Vagina (tissue), 2 donors: ENCODE measurements around the gene ALOX15B. TPM values are rescaled to one million over a fixed set of nuclear protein-coding genes. Genes with fewer than 3 reads are reported as not detected.

Experiments used
- DNase-seq, 2 donors: peaks; one replicate each; pipeline ENCODE4 v3.0.0-alpha.2; 2017; ENCODE audit errors: extremely low spot score in 2 of 2
- H3K27ac ChIP-seq: fragments of 200-600 bp; sonication (generic); one replicate; pipeline ENCODE4 v1.5.1; 2019
- H3K27me3 ChIP-seq: fragments of 200-600 bp; sonication (generic); one replicate; pipeline ENCODE4 v1.5.1; 2019
- H3K36me3 ChIP-seq, 2 donors: fragments of 200-600 bp; sonication (generic); one replicate each; pipeline ENCODE4 v1.5.1; 2017 to 2019
- H3K4me1 ChIP-seq: fragments of 200-600 bp; sonication (generic); one replicate; pipeline ENCODE4 v1.5.1; 2019
- H3K4me3 ChIP-seq, 2 donors: fragments of 200-600 bp; sonication (generic); 1 replicate in 1 of 2; 2 replicates in 1 of 2; pipeline ENCODE4 v1.5.1; 2016 to 2019
- H3K9me3 ChIP-seq: fragments of 200-600 bp; sonication (generic); one replicate; pipeline ENCODE4 v1.5.1; 2019
- POLR2A ChIP-seq, 2 donors: fragments of 450-650 bp; IDR thresholded peaks; one replicate each; pipeline ENCODE4 v1.6.1; 2017; ENCODE audit warnings: antibody characterized with exemption in 2 of 2, mild to moderate bottlenecking in 2 of 2, moderate library complexity in 2 of 2
- POLR2AphosphoS5 ChIP-seq, 2 donors: sonication (generic); formaldehyde crosslinking; IDR thresholded peaks; one replicate each; pipeline ENCODE4 v1.9.0; 2017; ENCODE audit warnings: antibody characterized with exemption in 2 of 2, mild to moderate bottlenecking in 2 of 2, low read depth in 1 of 2; ENCODE audit not compliant: insufficient read depth in 1 of 2
- intact Hi-C: fragments of 100-400 bp; cut with DNase I; formaldehyde crosslinking; loops from one replicate; pipeline ENCODE4 v1.15.1; 2023
- total RNA-seq: library from RNA; depleted of rRNA; stranded (reverse); fragments of >200 nt; gene quantifications from one replicate; pipeline ENCODE4 v1.2.3, GENCODE V29; 2016
- TF ChIP-seq, protein P1 (sequence below), 3 experiments: fragments of 450-650 bp in 2 of 3; fragments of 200-600 bp in 1 of 3; sonication (generic) in 1 of 3; IDR thresholded peaks; one replicate each; pipeline ENCODE4 v1.5.1; 2017 to 2019; ENCODE audit warnings: antibody characterized with exemption in 3 of 3, mild to moderate bottlenecking in 2 of 3, moderate library complexity in 2 of 3

The ALOX15B gene
- total RNA-seq, 1 donor from 2014 or later, result 28.7 TPM

DNA sequence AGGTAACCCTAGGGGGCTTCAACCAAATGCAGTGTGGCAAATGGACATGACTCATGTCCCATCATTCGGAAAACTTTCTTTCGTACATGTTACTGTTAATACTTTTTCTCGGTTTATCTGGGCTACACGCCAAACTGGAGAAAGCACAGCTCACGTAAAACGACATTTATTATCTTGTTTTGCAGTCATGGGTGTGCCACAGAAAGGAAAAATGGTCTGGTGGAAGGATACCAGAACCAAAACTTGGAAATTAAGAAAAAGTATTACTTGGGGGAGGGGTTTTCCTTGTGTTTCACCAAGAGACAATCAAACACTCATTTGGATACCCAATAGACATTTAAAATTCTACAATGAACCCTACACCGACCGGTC, 23.6 kb downstream of the ALOX15B start:
- no peaks in the 10 kb centered on the region for H3K36me3 ChIP-seq
- no peaks in the 10 kb centered on the region for H3K9me3 ChIP-seq
- H3K27me3 ChIP-seq, result no peaks in the 10 kb centered on the region
- no peak overlapping the region for H3K27ac ChIP-seq
- peak overlapping the region; percentile 18 to 29 for H3K4me3 ChIP-seq
- intact Hi-C loops, result no loop called here
- DNase-seq, result no peak
- peaks cover 26% of the 10 kb centered on the region for H3K4me1 ChIP-seq
- TF ChIP-seq POLR2AphosphoS5 (IDR thresholded peaks at IDR 0.05; ENCODE audit: insufficient read depth in 1 of 2, low read depth in 1 of 2), result no peak
- TF ChIP-seq POLR2A (IDR thresholded peaks at IDR 0.05), result no peak
- TF ChIP-seq, protein P1, sequence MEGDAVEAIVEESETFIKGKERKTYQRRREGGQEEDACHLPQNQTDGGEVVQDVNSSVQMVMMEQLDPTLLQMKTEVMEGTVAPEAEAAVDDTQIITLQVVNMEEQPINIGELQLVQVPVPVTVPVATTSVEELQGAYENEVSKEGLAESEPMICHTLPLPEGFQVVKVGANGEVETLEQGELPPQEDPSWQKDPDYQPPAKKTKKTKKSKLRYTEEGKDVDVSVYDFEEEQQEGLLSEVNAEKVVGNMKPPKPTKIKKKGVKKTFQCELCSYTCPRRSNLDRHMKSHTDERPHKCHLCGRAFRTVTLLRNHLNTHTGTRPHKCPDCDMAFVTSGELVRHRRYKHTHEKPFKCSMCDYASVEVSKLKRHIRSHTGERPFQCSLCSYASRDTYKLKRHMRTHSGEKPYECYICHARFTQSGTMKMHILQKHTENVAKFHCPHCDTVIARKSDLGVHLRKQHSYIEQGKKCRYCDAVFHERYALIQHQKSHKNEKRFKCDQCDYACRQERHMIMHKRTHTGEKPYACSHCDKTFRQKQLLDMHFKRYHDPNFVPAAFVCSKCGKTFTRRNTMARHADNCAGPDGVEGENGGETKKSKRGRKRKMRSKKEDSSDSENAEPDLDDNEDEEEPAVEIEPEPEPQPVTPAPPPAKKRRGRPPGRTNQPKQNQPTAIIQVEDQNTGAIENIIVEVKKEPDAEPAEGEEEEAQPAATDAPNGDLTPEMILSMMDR (IDR thresholded peaks at IDR 0.05), result no peak

DNA sequence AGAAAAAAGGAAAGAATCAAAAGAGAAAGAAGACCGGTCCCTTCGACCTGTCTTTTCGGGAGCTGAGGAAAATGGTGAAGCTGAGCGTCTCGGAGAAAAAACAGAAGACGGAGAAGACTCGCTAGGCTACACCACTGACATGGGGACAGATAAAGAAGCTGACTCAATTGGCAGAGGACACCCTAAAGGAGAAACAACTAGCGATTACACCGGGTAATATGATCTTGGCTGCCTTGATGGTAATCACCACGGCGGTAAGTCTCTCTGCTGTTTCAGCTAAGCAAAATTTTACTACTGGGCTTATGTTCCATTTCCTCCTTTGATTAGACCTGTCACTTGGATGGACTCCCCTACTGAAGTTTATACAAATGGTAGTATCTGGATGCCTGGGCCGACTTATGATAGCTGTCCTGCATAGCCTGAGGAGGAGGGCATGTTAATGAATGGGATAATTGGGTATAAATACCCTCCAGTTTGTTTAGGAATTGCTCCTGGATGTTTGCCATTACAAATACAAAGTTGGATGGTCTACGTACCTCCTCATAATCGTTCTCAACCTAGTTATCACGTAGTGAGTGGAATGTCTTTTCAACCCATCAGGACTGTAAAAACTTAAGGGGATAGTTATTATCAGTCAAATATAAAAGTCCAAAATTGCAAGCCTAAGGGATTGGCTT, 24.1 kb downstream of the ALOX15B start:
- Histone ChIP-seq H3K4me1 (peaks cover 21% of the 10 kb centered on the region), H3K36me3 (no peaks in the 10 kb centered on the region), H3K27me3 (no peaks in the 10 kb centered on the region), H3K9me3 (no peaks in the 10 kb centered on the region), H3K4me3 (peak overlapping the region; percentile 18 to 29), H3K27ac (no peak overlapping the region)
- DNase-seq, result no peak
- TF ChIP-seq POLR2A (IDR thresholded peaks at IDR 0.05) (no peak), POLR2AphosphoS5 (IDR thresholded peaks at IDR 0.05; ENCODE audit: insufficient read depth in 1 of 2, low read depth in 1 of 2) (no peak)
- TF ChIP-seq, protein P1 (IDR thresholded peaks at IDR 0.05), result no peak
- intact Hi-C loops, result no loop called here

DNA sequence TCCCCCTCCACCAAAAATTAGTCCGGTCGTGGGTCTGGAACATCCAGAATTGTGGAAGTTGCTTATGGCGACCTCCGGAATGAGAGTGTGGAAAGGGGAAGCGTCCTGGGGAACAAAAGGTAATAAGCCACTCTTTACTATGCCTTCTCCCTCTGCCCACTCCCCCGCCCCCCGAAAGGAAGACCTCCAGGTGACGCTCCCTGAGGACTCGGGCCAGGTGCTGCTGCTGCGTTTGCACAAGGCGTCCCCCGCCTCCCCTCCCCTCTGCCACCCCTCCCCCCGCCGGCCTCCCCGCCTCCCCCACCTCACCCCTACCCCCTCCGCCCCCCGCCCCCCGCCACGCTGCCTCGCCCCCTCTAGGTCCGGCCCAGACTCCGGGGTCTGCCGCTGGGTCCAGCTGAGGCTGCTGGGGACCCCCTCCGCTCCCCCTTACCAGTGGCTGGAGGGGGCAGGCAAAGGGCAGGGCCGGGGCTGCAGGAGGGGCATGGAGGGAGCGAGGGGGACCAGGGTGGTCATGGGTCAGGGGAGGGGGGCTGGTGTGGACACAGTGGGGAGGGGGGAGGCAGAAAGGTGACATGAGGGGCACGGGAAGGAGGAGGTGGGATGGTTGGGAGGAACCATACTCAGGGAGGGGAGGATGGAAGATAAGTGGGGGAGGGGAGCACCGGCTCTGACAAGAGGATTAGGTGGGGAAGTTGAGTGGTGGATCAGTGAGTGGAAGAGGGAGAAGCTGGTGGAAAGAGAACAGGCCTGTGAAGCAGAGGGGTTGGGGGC, 25.1 kb downstream of the ALOX15B start:
- Histone ChIP-seq H3K9me3 (no peaks in the 10 kb centered on the region), H3K27me3 (no peaks in the 10 kb centered on the region), H3K36me3 (no peaks in the 10 kb centered on the region), H3K4me1 (peaks cover 21% of the 10 kb centered on the region), H3K4me3 (peak overlapping the region in 1 of 2 donors; percentile 29), H3K27ac (no peak overlapping the region)
- no peak for DNase-seq
- intact Hi-C loops, result no loop called here
- no peak for TF ChIP-seq POLR2AphosphoS5 (IDR thresholded peaks at IDR 0.05; ENCODE audit: insufficient read depth in 1 of 2, low read depth in 1 of 2)
- TF ChIP-seq, protein P1 (IDR thresholded peaks at IDR 0.05), result no peak
- no peak for TF ChIP-seq POLR2A (IDR thresholded peaks at IDR 0.05)

DNA sequence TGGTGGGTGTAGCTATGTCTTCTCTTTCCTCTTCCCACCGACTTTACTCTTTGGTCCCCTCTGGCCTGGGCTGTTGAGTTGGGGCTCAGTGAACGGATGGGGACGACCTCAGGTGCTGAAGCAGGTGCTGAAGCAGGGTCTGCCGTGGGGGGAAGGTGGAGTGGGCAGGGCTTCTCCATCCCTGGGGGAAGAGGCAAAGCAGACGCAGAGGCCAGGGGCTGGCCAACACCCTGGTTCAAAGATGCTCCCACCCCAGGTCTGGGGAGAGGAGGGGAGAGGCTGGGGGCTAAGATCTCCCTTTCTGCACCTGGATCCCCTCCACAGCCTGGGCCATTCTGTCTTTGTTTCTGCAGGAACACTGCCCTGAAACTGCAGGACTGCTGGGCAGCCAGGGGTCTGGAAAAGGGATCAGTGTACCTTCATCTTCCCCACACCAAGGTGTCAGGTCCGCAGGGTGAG, 25.7 kb downstream of the ALOX15B start:
- peaks cover 21% of the 10 kb centered on the region for H3K4me1 ChIP-seq
- no peaks in the 10 kb centered on the region for H3K27me3 ChIP-seq
- DNase-seq, result no peak
- TF ChIP-seq, protein P1 (IDR thresholded peaks at IDR 0.05), result no peak
- TF ChIP-seq POLR2A (IDR thresholded peaks at IDR 0.05) (no peak), POLR2AphosphoS5 (IDR thresholded peaks at IDR 0.05; ENCODE audit: insufficient read depth in 1 of 2, low read depth in 1 of 2) (no peak)
- no peak overlapping the region for H3K4me3 ChIP-seq
- H3K27ac ChIP-seq, result no peak overlapping the region
- intact Hi-C loops, result no loop called here
- H3K9me3 ChIP-seq, result no peaks in the 10 kb centered on the region
- no peaks in the 10 kb centered on the region for H3K36me3 ChIP-seq
